Mesenchymal stem cell (in vitro differentiated cells and primary cell): ENCODE measurements around the gene FKBP15.
A peak's percentile ranks its signal among the peaks of the same experiment; 100 is the strongest.

Source experiments
- DNase-seq: peaks from one replicate; pipeline ENCODE4 v3.0.0-alpha.2; 2013
- H2AFZ ChIP-seq: one replicate; pipeline ENCODE4 v1.6.1; 2013; ENCODE audit warnings: low read depth, mild to moderate bottlenecking, control low read depth, inconsistent platforms, low read length, moderate library complexity
- H2AK5ac ChIP-seq: 2 replicates; pipeline ENCODE4 v1.6.1; 2013; ENCODE audit warnings: low read length, moderate library complexity, mild to moderate bottlenecking, inconsistent platforms; ENCODE audit not compliant: severe bottlenecking
- H2BK120ac ChIP-seq: one replicate; pipeline ENCODE4 v1.6.1; 2013; ENCODE audit warnings: low read depth, mild to moderate bottlenecking, inconsistent platforms, low read length, moderate library complexity
- H2BK12ac ChIP-seq, 2 experiments: one replicate each; pipeline ENCODE4 v1.6.1; 2013; ENCODE audit warnings: inconsistent platforms in 2 of 2, low read length in 2 of 2, mild to moderate bottlenecking in 2 of 2, moderate library complexity in 2 of 2, control low read depth in 1 of 2
- H2BK15ac ChIP-seq: one replicate; pipeline ENCODE4 v1.6.1; 2013; ENCODE audit warnings: mild to moderate bottlenecking, low read depth, inconsistent platforms; ENCODE audit not compliant: poor library complexity, severe bottlenecking
- H2BK5ac ChIP-seq: 2 replicates; pipeline ENCODE4 v1.6.1; 2013; ENCODE audit warnings: low read depth, mild to moderate bottlenecking, low read length, control low read depth, inconsistent platforms; ENCODE audit not compliant: poor library complexity, severe bottlenecking
- H3K14ac ChIP-seq, 2 experiments: one replicate each; pipeline ENCODE4 v1.6.1; 2013; ENCODE audit warnings: inconsistent platforms in 2 of 2, low read length in 2 of 2, control low read depth in 1 of 2, mild to moderate bottlenecking in 1 of 2, moderate library complexity in 1 of 2
- H3K18ac ChIP-seq, 2 experiments: one replicate each; pipeline ENCODE4 v1.6.1; 2013; ENCODE audit warnings: inconsistent platforms in 2 of 2, low read length in 2 of 2, control low read depth in 1 of 2, low read depth in 1 of 2, mild to moderate bottlenecking in 1 of 2
- H3K23ac ChIP-seq, 2 experiments: one replicate each; pipeline ENCODE4 v1.6.1; 2013; ENCODE audit warnings: inconsistent platforms in 2 of 2, low read length in 2 of 2, mild to moderate bottlenecking in 2 of 2, moderate library complexity in 2 of 2, control low read depth in 1 of 2
- H3K27ac ChIP-seq: 2 replicates; pipeline ENCODE4 v1.5.1; 2013; ENCODE audit warnings: mild to moderate bottlenecking, moderate library complexity, low read length, control low read depth, inconsistent platforms; ENCODE audit not compliant: poor library complexity, severe bottlenecking
- H3K27me3 ChIP-seq, 2 experiments: 2 replicates each; pipeline versions ENCODE4 v1.6.1 to v1.7.0; 2013; ENCODE audit warnings: low read length in 2 of 2, mild to moderate bottlenecking in 2 of 2, moderate library complexity in 2 of 2, control low read depth in 1 of 2, inconsistent platforms in 1 of 2; ENCODE audit not compliant: control insufficient read depth in 1 of 2, insufficient read depth in 1 of 2
- H3K36me3 ChIP-seq, 2 experiments: 2 replicates each; pipeline versions ENCODE4 v1.6.1 to v1.7.0; 2013; ENCODE audit warnings: low read length in 2 of 2, control low read depth in 1 of 2, inconsistent platforms in 1 of 2, low read depth in 1 of 2, mild to moderate bottlenecking in 1 of 2; ENCODE audit not compliant: insufficient read depth in 2 of 2, control insufficient read depth in 1 of 2
- H3K4ac ChIP-seq, 2 experiments: one replicate each; pipeline ENCODE4 v1.6.1; 2013; ENCODE audit warnings: inconsistent platforms in 2 of 2, low read length in 2 of 2, mild to moderate bottlenecking in 2 of 2, moderate library complexity in 2 of 2, control low read depth in 1 of 2, low read depth in 1 of 2
- H3K4me1 ChIP-seq: 2 replicates; pipeline ENCODE4 v1.6.1; 2013; ENCODE audit warnings: low read depth, low read length, control low read depth; ENCODE audit not compliant: control insufficient read depth, insufficient read depth
- H3K4me2 ChIP-seq: 2 replicates; pipeline ENCODE4 v1.6.1; 2013; ENCODE audit warnings: low read length, mild to moderate bottlenecking, inconsistent platforms; ENCODE audit not compliant: poor library complexity, severe bottlenecking
- H3K4me3 ChIP-seq, 2 experiments: 2 replicates each; pipeline versions ENCODE4 v1.5.1 to v1.7.0; 2013; ENCODE audit warnings: low read length in 2 of 2, mild to moderate bottlenecking in 2 of 2, control low read depth in 1 of 2, low read depth in 1 of 2; ENCODE audit not compliant: insufficient read depth in 1 of 2
- H3K79me1 ChIP-seq: replicated peaks from 2 replicates; pipeline ENCODE4 v1.6.1; 2013; ENCODE audit warnings: mild to moderate bottlenecking, control low read depth, low read length, inconsistent platforms; ENCODE audit not compliant: poor library complexity, severe bottlenecking
- H3K9ac ChIP-seq: 2 replicates; pipeline ENCODE4 v1.7.0; 2013; ENCODE audit warnings: mild to moderate bottlenecking, low read length, moderate library complexity
- H3K9me3 ChIP-seq: 2 replicates; pipeline ENCODE4 v1.7.0; 2013; ENCODE audit warnings: mild to moderate bottlenecking, low read length; ENCODE audit not compliant: control insufficient read depth
- H4K8ac ChIP-seq: one replicate; pipeline ENCODE4 v1.6.1; 2013; ENCODE audit warnings: inconsistent platforms, mild to moderate bottlenecking, low read length, moderate library complexity
- H4K91ac ChIP-seq: one replicate; pipeline ENCODE4 v1.6.1; 2013; ENCODE audit warnings: mild to moderate bottlenecking, low read length, inconsistent platforms
- WGBS: methylation state at CpG from one replicate; pipeline ENCODE4 v1.1.7; 2013; ENCODE audit warnings: mixed read lengths; 5-methylcytosine and 5-hydroxymethylcytosine counted together

FKBP15 gene

DNA sequence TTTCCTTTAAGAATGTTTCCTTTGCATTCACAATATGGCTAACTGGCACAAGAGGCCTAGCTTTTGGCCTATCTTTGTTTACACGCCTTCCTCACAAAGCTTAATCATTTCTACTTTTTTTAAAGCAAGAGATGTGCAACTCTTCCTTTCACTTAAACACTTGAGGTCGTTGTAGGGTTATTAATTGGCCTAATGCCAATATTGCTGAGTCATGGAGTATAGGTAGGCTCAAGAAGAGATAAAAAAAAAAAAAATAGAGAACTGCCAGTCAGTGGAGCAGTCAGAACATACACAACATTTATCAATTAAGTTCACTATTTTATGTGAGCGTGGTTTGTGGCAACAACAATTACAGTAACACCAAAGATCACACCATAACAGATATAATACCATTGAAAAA is 5.9 kb downstream of the FKBP15 start:
- Histone ChIP-seq H3K4me1 (no peaks in the 10 kb centered on the region), H3K4me2 (no peak overlapping the region), H3K18ac (no peak overlapping the region), H3K9ac (no peak overlapping the region), H3K27me3 (no peaks in the 10 kb centered on the region), H3K9me3 (no peaks in the 10 kb centered on the region), H2BK12ac (no peak overlapping the region), H3K23ac (no peak overlapping the region), H4K91ac (no peak overlapping the region), H2AFZ (no peak overlapping the region), H2BK120ac (no peak overlapping the region), H3K4me3 (no peak overlapping the region), H2AK5ac (no peak overlapping the region), H3K79me1 (peaks cover 31% of the 10 kb centered on the region), H3K4ac (no peak overlapping the region), H4K8ac (no peak overlapping the region), H3K36me3 (peaks cover 5 to 18% of the 10 kb centered on the region in 2 experiments), H2BK15ac (no peak overlapping the region), H3K27ac (no peak overlapping the region), H2BK5ac (no peak overlapping the region), H3K14ac (no peak overlapping the region)
- WGBS, result 67% methylated on average over 1 of the region's 3 CpGs
- DNase-seq, result peak; percentile 72

DNA sequence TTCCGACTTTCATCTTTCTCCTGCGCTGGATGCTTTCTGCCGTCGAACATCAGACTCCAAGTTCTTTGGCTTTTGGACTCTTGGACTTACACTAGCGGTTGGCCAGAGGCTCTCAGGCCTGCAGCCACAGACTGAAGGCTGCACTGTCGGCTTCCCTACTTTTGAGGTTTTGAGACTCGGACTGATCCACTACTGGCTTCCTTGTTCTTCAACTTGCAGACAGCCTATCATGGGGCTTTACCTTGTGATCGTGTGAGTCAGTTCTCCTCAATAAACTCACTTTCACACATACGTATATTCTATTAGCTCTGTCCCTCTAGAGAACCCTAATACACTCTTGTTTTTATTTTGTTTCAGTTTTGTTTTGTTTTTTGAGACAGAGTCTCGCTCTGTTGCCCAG is 10.3 kb downstream of the FKBP15 start:
- no peaks in the 10 kb centered on the region for H3K9me3 ChIP-seq
- no peak for DNase-seq
- no peak overlapping the region for H3K4ac ChIP-seq
- no peak overlapping the region for H3K14ac ChIP-seq
- peaks cover 16 to 53% of the 10 kb centered on the region in 2 experiments for H3K36me3 ChIP-seq
- no peak overlapping the region for H2BK15ac ChIP-seq
- H4K91ac ChIP-seq, result no peak overlapping the region
- H3K9ac ChIP-seq, result no peak overlapping the region
- H2BK12ac ChIP-seq, result no peak overlapping the region
- H3K4me3 ChIP-seq, result no peak overlapping the region
- H3K27me3 ChIP-seq, result no peaks in the 10 kb centered on the region
- peaks cover 31% of the 10 kb centered on the region for H3K79me1 ChIP-seq
- 97% methylated on average over 9 of the region's 10 CpGs for WGBS
- no peak overlapping the region for H2AFZ ChIP-seq
- no peak overlapping the region for H3K27ac ChIP-seq
- no peak overlapping the region for H3K4me2 ChIP-seq
- H3K23ac ChIP-seq, result no peak overlapping the region
- no peak overlapping the region for H2AK5ac ChIP-seq
- no peak overlapping the region for H2BK5ac ChIP-seq
- no peak overlapping the region for H3K18ac ChIP-seq
- no peak overlapping the region for H2BK120ac ChIP-seq
- H4K8ac ChIP-seq, result no peak overlapping the region
- H3K4me1 ChIP-seq, result no peaks in the 10 kb centered on the region

DNA sequence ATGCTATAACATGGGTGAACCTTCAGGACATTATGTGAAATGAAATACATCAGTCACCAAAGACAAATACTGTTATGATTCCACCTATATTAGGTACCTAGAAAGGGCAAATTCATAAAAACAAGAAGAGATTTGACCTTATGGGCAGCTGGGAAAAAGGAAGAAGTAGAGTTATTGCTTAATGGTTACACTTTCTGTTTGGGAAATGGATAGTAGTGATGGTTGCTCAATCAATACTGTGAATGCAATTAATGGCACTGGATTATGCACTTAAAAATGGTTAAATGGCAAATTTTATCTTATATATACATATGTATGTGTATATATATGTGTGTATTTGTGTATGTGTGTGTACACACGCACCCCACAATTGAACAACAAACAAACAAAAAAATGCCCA is 15.2 kb downstream of the FKBP15 start:
- Histone ChIP-seq H3K9ac (no peak overlapping the region), H2BK12ac (no peak overlapping the region), H3K4me1 (no peaks in the 10 kb centered on the region), H2BK5ac (no peak overlapping the region), H3K14ac (no peak overlapping the region), H3K4me3 (no peak overlapping the region), H3K9me3 (no peaks in the 10 kb centered on the region), H2AFZ (no peak overlapping the region), H2BK15ac (no peak overlapping the region), H4K8ac (no peak overlapping the region), H3K36me3 (peaks cover 16 to 90% of the 10 kb centered on the region in 2 experiments), H3K79me1 (peaks cover 9% of the 10 kb centered on the region), H2AK5ac (no peak overlapping the region), H3K23ac (no peak overlapping the region), H4K91ac (no peak overlapping the region), H3K27me3 (no peaks in the 10 kb centered on the region), H3K4ac (no peak overlapping the region), H2BK120ac (no peak overlapping the region), H3K4me2 (no peak overlapping the region), H3K18ac (no peak overlapping the region), H3K27ac (no peak overlapping the region)
- WGBS, result no CpG with 5 or more reads among the region's 1 CpG
- DNase-seq, result no peak

DNA sequence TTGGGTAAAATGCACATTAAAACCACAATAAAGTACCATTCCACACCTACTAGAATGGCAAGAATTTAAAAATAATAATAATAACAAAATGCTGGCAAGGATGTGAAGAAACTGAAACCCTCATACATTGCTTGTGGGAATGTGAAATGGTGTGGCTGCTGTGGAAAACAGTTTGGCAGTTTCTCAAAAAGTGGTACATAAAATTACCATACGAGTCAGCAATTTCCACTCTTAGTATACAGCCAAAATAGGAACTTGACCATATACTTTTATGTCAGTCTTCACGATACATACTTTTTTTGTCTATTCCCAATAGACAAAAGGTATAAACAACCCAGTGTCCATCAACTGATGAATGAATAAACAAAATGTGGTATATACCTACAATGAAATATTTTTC is 15.6 kb downstream of the FKBP15 start:
- Histone ChIP-seq H3K79me1 (peaks cover 7% of the 10 kb centered on the region), H3K14ac (no peak overlapping the region), H4K8ac (no peak overlapping the region), H2AK5ac (no peak overlapping the region), H3K36me3 (peaks cover 12 to 87% of the 10 kb centered on the region in 2 experiments), H3K9me3 (no peaks in the 10 kb centered on the region), H3K4me2 (no peak overlapping the region), H3K4ac (no peak overlapping the region), H3K4me1 (no peaks in the 10 kb centered on the region), H3K4me3 (no peak overlapping the region), H2BK12ac (no peak overlapping the region), H2BK5ac (no peak overlapping the region), H3K23ac (no peak overlapping the region), H3K18ac (no peak overlapping the region), H3K27me3 (no peaks in the 10 kb centered on the region), H2BK15ac (no peak overlapping the region), H2BK120ac (no peak overlapping the region), H4K91ac (no peak overlapping the region), H2AFZ (no peak overlapping the region), H3K27ac (no peak overlapping the region), H3K9ac (no peak overlapping the region)
- no peak for DNase-seq
- 100% methylated on average over 2 of the region's 2 CpGs for WGBS
